NOMO-1 (cell line): ENCODE measurements around the gene BRIP1.

Source experiments
- DNase-seq, 2 experiments: peaks; one replicate each; lab custom pipeline; 2025; ENCODE audit not compliant: unreplicated experiment in 2 of 2; lab: John Stamatoyannopoulos, UW

Gene BRIP1

DNA sequence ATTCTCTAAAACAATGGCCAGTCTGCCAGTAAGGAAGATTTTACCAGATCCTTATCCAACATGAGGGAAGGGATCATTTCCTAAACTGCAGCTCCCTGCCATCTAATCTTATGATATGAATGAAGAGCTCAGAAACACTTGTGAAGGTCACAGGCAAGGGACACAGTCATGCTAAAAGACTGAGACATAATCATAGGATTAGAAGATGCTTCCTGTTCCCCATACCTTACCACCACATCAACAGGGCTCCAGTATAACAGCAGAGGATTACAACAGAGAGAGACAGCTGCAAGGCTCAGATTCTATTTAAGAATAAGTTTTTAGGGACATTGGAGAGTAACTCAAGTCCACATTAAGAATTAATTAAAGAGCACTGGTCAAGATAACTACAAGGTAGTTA lies 93.3 kb downstream of the BRIP1 start:
- no peak for DNase-seq

DNA sequence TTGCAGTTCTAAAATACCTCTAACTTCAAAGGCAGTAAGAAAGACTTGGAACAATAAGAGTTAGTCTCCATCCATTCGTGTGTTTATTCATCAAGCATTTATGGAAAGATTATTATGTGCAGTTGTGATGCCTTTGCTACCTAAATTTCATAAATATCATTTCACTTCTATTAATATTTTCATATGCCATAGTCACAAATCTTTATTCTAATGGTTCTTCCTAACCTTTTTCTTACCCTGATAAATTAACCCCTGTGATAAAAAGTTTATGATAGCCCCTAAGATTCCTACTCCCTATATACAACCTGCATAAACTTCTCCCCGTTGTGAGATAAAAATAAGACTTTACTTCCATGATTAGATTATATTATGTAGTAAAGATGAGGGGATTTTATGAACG lies 94.9 kb downstream of the BRIP1 start:
- DNase-seq, result no peak

DNA sequence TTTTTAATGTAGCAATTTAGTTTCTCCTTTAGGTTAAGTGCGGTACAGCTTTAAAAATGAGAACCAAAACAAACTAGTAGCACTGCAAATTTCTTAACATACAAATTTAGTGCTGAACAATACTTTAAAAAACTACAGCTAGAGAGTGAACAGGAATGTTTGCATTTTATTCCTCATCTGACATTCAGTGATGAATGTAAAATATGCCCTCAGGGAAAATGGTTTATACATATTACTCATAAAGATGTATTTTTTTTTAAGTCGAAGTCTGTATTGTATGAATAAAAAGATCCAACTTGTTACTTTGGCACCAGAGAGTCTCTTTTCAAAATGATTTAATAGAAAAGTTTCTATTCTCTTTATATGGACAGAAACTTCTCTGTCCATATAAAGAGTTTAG lies 96.8 kb downstream of the BRIP1 start:
- no peak for DNase-seq

DNA sequence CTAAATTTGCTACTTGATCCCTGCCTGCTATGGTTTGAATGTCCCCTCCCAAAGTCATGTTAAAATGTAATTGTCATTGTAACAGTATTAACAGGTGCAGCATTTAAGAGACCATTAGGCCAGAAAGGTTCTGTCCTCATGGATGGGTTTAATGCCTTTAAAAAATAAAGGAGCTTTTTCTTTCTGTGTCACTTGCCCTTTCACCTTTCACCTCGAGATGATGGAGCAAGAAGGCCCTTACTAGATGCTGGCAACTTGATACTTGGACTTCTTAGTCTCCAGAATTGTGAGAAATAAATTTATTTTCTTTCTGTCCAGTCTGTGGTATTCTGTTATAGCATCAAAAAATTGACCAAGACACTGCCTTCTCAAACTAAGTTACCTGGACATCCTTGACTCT lies 98.5 kb downstream of the BRIP1 start:
- DNase-seq, result no peak

DNA sequence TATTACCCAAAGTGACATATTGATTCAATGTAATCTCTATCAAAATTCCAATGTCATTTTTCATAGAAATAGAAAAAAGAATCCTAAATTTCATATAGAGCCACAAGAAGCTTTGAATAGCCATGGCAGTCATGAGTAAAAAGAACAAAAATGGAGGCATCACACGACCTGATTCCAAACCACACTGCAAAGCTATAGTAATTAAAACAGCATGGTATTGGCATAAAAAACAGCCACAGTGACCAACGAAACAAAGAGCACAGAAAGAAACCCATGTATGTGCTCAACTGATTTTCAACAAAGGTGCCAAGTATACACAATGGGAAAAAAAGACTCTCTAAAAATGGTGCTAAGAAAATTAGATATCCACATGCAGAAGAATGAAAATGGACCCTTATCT lies 101.5 kb downstream of the BRIP1 start:
- DNase-seq, result no peak

DNA sequence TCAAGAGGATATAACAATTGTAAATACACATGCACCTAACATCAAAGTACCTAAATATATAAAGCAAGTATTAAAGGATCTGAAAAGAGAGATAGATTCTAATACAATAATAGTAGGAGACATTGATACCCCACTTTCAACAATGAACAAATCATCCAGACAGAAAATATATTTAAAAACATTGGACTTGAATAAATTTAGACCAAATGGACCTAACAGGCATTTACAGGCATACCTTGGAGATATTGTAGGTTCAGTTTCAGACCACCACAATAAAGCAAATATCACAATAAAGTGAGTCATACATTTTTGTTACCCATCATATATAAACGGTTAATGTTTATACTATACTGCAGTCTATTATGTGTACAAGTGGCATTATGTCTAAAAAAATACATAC lies 104.0 kb downstream of the BRIP1 start:
- DNase-seq, result no peak

DNA sequence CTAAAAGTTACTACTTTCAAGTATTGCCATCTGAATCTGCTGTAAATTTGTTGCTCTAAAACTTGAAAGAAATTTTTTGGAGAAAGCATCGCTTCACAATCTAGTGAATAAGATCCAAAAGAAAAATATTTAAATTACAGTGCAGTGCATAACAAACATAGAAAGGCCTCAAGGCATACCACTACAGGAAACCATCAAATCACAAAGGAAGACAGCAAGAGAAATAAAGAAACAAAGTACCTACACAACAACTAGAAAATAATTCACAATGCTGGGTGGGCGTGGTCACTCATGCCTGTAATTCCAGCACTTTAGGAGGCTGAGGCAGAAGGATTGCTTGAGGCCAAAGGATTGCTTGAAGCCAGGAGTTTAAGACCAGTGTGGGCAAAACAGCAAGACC lies 104.9 kb downstream of the BRIP1 start:
- no peak for DNase-seq

DNA sequence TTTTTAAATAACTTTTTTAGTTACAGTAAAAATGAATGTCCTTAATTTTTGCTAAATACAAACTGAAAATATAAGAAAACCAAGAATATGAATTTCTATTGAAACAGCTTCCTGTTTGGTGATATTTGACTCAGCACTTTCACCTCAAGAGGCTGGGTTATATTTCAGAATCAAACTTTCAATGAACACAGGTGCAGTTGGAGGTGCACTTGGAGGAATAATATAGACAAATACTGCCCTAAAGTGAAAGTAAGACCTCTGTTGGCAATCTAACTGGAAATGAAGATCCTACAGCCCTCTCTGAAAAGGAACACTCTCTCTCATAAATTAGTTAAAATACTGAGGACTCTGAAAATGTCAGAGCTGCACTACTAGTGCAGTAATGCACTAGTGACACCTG lies 106.2 kb downstream of the BRIP1 start:
- DNase-seq, result no peak

DNA sequence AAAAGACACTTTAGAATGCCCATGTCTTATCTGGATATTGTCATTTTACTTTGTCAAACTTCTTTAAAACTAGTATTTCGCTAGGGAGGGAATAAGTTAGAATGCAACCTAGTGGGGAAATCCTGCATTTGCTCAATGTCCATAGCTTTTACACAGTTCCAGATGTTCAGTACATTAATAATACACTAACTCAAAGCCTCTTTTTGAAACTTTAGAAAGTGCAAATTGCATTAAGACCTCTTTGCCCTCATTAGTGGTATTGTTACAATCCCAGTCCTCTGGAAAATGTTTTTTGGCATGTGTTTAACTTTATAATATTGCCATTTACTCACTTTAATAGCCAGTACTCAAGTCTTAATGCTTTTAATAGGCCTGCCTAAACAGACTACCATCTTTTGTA lies 106.8 kb downstream of the BRIP1 start:
- no peak for DNase-seq

DNA sequence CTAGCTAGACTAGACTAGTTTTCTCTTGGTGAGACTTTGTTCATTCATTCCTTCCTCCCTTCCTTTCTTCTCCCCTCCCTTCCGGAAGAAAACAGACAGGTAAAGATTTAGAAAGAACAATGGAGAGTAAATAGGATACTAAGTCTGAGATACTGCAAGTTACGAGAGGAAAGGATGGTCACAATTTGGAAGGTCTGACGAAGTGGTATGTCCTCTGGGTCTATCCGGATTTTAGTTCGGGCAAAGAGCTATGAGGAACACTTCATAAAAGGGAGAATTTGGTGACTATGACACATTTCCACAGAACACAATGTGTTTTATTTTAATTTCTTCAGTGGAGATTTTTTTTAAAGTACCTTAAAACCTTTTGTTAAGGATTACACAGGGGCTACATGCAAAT lies 107.7 kb downstream of the BRIP1 start:
- DNase-seq, result no peak

DNA sequence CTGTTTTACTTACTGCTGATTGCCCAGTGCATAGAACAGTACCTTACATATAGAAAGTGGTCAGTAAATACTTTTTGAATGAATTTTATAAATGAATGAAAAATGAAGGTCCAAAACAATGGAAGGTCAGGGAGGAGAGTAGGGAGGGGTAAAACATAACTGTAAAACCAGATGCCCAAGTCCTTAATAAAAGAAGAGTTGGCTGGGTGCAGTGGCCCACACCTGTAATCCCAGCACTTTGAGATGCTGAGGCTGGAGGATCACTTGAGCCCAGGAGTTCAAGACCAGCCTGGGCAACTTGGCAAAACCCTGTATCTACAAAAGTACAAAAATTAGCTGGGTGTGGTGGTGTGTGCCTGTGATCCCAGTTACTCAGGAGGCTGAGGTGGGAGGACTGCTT lies 108.2 kb downstream of the BRIP1 start:
- DNase-seq, result no peak

DNA sequence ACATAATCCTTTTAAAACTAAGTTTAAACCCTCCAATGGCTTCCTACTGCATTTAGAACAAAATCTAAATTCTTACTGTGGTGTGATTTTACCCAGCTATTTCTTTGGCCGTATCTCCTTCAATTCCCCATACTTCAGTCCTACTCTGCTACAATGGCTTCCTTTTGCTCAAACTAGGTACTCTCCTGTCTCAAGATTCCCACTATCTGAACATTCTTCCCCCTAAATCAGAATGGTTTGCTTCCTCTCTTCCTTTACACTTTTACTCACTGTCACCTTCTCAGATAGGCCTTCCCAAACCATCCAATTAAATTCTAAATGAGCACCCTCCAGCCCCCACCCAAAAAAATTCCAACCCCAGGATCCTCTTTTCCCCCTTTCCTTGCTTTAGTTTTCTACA lies 109.2 kb downstream of the BRIP1 start:
- no peak for DNase-seq

DNA sequence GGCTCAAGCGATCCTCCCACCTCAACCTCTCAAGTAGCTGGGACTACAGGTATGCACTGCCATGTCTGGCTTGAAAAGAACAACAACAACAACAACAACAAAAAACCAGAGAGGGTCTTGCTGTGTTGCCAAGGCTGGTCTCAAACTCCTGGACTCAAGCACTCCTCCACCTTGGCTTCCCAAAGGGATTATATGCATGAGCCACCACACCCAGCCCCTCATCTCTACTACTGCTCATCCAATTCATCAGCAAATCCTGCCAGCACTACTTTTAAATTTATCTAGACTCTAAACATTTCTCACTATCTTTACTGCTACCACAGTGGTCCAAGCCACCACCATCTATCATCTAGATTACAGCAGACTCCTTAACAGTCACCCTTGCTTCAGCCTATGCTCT lies 109.6 kb downstream of the BRIP1 start:
- no peak for DNase-seq

DNA sequence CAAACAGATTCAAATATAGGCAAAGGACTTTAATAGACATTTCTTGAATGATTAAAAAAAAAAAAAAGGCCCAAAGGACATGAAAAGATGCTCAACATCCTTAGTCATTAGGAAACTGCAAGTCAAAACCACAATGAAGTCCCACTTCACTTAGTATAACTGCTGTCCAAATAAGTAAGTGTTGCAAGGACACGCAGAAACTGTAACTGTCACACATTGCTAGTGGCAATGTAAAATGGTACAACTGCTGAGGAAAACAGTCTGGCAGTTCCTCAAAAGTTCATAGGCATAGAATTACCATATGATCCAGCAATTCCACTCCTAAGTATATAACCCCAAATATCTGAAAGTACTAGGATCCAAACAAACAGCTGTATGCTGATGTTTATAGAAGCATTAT lies 112.7 kb downstream of the BRIP1 start:
- DNase-seq, result peak in 1 of 2 experiments; percentile 55

DNA sequence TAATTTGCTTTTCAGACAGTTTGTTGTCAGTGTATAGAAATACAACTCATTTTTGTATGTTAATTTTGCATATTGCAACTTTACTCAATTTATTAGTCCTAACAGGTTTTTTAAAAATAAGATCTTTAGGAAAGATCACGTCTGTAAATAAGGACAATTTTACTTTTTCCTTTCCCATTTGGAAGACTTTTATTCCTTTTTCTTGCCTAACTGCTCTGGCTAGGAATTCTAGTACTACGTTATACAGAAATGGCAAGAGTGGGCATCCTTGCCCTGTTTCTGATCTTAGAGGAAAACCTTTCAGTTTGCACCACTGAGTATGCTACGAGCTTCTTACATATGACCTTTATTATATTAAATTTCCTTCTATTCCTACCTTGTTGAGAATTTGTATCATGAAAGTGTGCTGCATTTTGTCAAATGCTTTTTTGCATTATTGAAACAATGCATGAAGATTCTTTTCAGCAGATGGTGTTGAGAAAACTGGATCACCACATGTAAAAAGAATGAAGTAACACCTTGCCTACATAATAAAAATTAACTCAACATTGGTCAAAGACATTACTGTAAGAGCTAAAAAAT lies 113.4 kb downstream of the BRIP1 start:
- no peak for DNase-seq

DNA sequence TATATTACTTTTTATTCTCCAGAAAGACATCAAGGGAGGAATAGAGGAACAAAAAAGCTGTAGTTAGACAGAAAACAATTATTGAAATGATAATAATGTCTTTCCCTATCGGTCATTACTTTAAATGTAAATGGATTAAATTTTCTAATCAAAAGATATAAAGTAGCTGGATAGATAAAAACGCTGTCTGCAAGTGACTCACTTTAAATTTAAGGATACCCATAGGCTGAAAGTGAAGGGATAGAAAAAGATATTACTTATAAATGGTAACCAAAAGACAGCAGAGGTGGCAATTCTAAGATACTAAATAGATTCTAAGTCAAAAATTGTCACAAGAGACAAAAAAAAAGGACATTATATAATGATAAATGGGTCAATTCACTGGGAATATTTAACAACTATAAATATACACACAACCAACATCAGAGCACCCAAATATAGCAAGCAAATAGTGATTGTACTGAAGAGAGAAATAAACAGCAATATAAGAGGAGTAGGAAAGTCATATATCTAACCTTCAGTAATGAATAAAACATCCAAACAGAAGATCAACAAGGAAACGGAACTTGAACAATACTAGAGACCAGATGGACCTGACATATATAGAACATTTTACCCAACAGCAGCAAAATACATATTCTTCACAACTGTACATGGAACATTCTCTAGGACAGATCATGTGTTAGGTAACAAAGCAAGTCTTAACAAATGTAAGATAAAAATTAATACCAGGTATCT lies 116.9 kb downstream of the BRIP1 start:
- no peak for DNase-seq

DNA sequence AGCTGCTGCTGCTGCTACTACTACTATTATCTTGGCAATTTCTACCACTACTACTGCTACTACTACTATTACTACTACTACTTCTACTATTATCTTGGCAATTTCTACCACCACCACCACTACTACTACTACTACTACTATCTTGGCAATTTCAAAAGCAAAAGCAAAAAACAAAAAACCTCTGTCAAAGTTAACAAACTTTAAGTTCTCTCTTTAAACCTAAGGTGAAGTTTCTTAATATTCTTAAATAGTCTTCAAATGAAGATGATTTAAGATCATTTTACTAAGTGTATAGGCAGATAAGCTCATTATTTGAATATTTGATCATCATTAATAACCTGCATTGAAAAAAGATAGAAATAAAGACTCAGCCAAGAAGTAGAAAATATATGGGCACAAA lies 118.5 kb downstream of the BRIP1 start:
- no peak for DNase-seq

DNA sequence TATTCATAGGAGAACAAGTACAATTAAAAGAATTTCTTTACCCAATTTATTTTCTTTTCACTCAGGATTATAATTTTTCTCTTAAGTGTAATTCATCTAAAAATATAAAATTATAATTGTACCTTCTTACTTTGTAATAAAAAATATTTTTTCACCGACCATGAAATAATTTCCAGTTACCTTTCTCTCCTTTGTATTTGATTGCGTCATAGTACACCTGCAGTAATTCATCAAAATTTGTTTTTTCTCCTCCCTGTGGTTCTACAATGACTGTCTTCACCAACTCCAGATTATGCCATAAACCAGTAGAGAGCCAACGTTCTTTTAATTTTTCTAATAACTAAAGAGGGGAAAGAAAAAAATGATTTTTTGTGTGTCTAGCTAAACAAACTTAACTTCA lies 119.1 kb downstream of the BRIP1 start:
- no peak for DNase-seq

DNA sequence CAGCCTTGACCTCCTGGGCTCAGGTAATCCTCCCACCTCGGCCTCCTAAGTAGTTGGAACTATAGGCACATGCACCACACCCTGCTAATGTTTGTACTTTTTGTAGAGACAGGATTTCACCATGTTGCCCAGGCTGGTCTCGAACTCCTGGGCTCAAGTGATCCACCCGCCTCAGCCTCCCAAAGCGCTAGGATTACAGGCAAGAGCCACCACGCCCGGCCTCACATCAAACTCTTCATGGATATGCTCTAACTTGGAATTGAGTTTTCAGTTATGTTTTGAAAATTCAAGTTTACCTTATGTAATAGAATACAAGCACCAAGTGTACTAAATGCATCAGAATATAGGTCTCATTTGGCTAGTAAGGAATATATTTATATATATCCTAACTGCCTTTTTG lies 119.6 kb downstream of the BRIP1 start:
- no peak for DNase-seq

DNA sequence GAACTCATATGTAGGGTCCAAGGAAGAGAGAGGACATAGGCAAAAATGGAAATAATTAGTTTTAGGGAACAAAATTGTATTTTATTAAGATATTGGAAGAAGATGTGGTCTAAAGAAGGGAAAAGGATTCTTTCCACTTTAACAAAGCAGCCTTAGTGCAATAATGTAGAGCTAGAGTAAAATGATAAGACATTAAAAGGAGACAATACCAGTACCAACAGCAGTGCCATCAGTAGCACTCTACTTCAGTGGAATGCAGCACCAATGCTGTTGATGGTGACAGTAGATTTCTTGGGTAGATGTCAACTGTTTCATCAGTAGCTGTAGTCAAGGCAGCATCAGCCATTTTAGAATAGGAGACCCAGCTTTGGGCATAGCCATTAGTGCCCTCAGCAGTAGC lies 124.3 kb downstream of the BRIP1 start:
- DNase-seq, result no peak

DNA sequence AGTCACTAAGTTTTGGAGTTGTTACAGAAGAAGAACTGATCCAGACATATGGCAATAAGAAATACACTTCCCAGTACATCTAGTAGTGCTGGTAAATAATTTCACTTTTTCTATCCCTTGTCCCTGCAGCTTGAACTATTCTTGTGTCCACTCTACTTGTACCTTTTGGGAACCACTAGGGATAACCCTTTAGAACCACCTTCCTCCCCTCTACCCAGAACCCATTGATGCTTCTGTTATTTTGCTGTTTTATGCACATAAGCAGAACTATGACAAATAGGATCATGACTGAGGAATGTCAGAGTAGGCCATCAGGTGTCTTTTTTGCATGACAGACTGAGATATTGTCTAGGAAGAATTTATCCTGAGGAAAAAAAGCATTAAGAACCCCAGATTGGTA lies 125.1 kb downstream of the BRIP1 start:
- no peak for DNase-seq

DNA sequence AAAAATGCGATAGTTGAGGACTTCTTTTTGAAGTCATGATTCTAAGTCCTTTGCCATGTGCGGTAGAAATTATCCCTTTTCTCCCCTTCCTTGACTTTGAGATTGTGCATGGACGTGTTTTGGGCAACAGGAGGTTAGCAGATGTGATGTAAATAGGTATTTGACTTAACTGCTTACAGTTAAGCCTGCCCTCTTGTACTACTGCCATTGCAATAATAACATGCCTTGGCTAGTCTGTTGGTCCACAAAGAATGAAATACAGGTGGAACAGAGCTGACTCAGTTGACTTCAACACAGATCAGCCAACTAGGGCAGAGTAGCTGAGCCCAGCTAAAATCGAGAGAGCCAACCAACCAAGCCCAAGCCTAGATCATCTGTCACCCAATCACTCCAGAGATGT lies 125.5 kb downstream of the BRIP1 start:
- no peak for DNase-seq

DNA sequence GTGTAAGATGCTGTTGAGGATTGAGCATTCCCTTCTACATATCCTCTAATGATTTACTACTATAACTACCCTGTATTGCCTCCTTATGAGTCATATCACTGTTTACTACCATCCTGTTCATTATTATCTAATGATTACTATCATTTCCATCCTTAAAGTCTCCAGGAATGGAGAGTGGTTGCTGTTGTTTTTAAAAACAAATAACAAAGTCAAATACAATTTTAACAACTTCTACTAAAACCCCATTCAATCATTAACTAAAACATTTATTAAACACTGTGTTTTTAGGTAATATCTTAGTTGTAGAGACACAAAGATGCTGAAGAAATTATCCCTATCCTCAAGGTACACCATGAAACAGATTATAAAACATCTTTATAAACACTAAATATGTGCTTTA lies 126.9 kb downstream of the BRIP1 start:
- DNase-seq, result no peak
